B cell (primary cell): ENCODE measurements around the gene FLNB.

Experiments used
- CTCF ChIP-seq: fragments of 200-600 bp; IDR thresholded peaks from one replicate; pipeline ENCODE4 v1.8.0; 2022; ENCODE audit warnings: antibody characterized with exemption, mild to moderate bottlenecking
- EZH2 ChIP-seq: IDR thresholded peaks from 2 replicates; pipeline ENCODE4 v1.6.1; 2012; ENCODE audit warnings: borderline replicate concordance, low read depth, mild to moderate bottlenecking, moderate library complexity, low read length; ENCODE audit not compliant: insufficient read depth, poor library complexity, severe bottlenecking

GRCh38 chr3:58178528-58179234 is 170.5 kb downstream of the FLNB start:
- no peak for TF ChIP-seq CTCF
- no peak for TF ChIP-seq EZH2
